Pons (tissue), 1 donor: ENCODE measurements around the gene GPR157.

ENCODE experiments used
- DNase-seq: peaks from one replicate; pipeline ENCODE4 v3.0.0-alpha.2; 2016; ENCODE audit warnings: low spot score

GPR157 gene

GRCh38 chr1:9086796-9087195 is 42.1 kb downstream of the GPR157 start:
- DNase-seq, result no peak

GRCh38 chr1:9086045-9086444 is 42.9 kb downstream of the GPR157 start:
- DNase-seq, result no peak

GRCh38 chr1:9085306-9085940 is 43.5 kb downstream of the GPR157 start:
- DNase-seq, result no peak

- DNase-seq, result no peak
Measured at GRCh38 chr1:9084906-9085305, 44.0 kb downstream of the GPR157 start.

- no peak for DNase-seq
Measured at GRCh38 chr1:9081473-9081872, 47.4 kb downstream of the GPR157 start.

- DNase-seq, result no peak
Measured at GRCh38 chr1:9080705-9081291, 48.1 kb downstream of the GPR157 start.

GRCh38 chr1:9079988-9080704 is 48.8 kb downstream of the GPR157 start:
- DNase-seq, result no peak

- no peak for DNase-seq
Measured at GRCh38 chr1:9078752-9079500, 50.0 kb downstream of the GPR157 start.

- no peak for DNase-seq
Measured at GRCh38 chr1:9078015-9078751, 50.7 kb downstream of the GPR157 start.

- no peak for DNase-seq
Measured at GRCh38 chr1:9075022-9075421, 53.9 kb downstream of the GPR157 start.

- DNase-seq, result peak; percentile 45
Measured at GRCh38 chr1:9073143-9073542, 55.8 kb downstream of the GPR157 start.

- DNase-seq, result no peak
Measured at GRCh38 chr1:9071554-9072235, 57.2 kb downstream of the GPR157 start.

GRCh38 chr1:9070486-9070885 is 58.4 kb downstream of the GPR157 start:
- no peak for DNase-seq

GRCh38 chr1:9069326-9070100 is 59.4 kb downstream of the GPR157 start, which contains the start of gene SLC2A5:
Gene SLC2A5, minus strand, starts transcription at chr1:9069635. Its CDS starts 99 bp downstream, at chr1:9069536.
- DNase-seq, result peak; percentile 90

GRCh38 chr1:9068981-9069325 is 59.9 kb downstream of the GPR157 start:
- no peak for DNase-seq

GRCh38 chr1:9066945-9067807 is 61.7 kb downstream of the GPR157 start:
- DNase-seq, result peak; percentile 66

- DNase-seq, result peak; percentile 30
Measured at GRCh38 chr1:9065213-9065751, 63.6 kb downstream of the GPR157 start.

- no peak for DNase-seq
Measured at GRCh38 chr1:9062846-9063245, 66.1 kb downstream of the GPR157 start.

GRCh38 chr1:9062021-9062471 is 66.9 kb downstream of the GPR157 start:
- DNase-seq, result no peak
